Fibroblast of pulmonary artery (primary cell): ENCODE measurements around the gene PHACTR3.

Experiments
- DNase-seq: peaks from one replicate; pipeline ENCODE4 v3.0.0-alpha.2; 2010; ENCODE audit warnings: low read depth
- H3K4me3 ChIP-seq: replicated peaks from 2 replicates; pipeline ENCODE4 v1.5.1; 2011; ENCODE audit warnings: low read depth, mild to moderate bottlenecking, control low read depth, low read length, moderate library complexity
- TF ChIP-seq, protein P1 (sequence below): IDR thresholded peaks from 2 replicates; pipeline ENCODE4 v1.5.1; 2011; ENCODE audit warnings: mild to moderate bottlenecking, control low read depth, low read length, inconsistent platforms; ENCODE audit errors: missing control alignments

PHACTR3 gene

DNA sequence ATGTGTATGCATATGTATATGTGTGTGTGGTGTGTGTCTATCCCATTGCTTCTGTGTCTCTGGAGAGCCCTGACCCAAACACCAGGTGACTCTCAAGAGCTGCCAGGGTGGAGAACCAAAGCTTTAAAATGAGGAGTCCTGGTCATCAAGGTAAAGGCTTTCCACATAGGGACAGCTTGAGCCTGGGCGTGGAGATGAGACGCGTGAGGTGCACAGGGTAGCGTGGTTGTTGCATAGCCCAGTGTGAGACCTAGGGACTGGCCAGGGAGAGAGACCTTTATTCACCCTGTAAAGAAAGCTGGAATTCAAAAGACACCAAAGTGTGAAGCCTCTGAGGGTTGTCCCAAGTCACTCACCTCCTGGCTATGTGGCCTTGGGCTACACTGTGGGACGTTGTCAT is 180.0 kb downstream of the PHACTR3 start:
- H3K4me3 ChIP-seq, result no peak overlapping the region
- TF ChIP-seq, protein P1, sequence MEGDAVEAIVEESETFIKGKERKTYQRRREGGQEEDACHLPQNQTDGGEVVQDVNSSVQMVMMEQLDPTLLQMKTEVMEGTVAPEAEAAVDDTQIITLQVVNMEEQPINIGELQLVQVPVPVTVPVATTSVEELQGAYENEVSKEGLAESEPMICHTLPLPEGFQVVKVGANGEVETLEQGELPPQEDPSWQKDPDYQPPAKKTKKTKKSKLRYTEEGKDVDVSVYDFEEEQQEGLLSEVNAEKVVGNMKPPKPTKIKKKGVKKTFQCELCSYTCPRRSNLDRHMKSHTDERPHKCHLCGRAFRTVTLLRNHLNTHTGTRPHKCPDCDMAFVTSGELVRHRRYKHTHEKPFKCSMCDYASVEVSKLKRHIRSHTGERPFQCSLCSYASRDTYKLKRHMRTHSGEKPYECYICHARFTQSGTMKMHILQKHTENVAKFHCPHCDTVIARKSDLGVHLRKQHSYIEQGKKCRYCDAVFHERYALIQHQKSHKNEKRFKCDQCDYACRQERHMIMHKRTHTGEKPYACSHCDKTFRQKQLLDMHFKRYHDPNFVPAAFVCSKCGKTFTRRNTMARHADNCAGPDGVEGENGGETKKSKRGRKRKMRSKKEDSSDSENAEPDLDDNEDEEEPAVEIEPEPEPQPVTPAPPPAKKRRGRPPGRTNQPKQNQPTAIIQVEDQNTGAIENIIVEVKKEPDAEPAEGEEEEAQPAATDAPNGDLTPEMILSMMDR, result no peak
- no peak for DNase-seq

DNA sequence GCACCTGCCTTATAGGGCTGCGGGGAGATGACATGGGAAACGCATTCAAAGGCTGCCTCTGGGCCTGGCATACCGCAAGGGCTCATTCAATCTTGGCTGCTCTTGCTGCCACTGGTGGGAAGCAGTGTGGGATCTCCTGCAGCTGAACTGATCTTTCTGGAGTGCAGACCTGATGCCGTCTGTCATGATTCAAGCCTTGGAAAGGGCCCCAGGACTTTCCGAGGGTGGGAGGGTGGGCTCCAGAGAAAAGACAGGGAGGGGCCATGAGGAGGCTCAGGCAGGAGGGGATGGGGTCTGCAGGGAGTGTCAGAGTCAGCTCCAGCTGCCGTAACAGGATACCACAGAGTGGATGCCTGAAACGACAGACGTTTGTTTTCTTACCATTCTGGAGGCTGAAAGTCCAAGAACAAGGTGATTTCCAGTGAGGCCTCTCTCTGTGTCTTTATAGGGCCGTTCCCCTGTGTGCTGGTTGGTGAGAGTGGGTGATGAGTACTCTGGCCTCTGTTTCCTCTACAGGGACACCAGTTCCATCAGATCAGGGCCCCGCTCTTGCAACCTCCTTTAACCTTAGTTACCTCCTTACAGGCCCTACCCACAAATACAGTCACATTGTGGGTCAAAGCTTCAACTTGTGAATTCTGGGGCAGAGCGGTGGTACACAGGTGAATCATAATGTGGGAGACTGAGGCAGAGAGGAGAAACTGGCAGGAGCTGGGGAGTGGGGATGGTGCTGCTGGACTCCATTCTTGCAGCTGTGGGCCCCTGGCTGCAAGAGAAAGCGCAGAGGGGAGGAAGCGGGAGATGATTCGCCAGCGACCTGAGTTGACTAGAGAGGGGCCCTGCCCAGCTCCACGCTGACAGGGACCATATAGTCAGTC is 180.7 kb downstream of the PHACTR3 start:
- H3K4me3 ChIP-seq, result no peak overlapping the region
- TF ChIP-seq, protein P1, result no peak
- no peak for DNase-seq

- no peak overlapping the region for H3K4me3 ChIP-seq
- no peak for DNase-seq
- TF ChIP-seq, protein P1, result no peak
Measured at GRCh38 chr20:59785669-59785959, 181.3 kb downstream of the PHACTR3 start.

GRCh38 chr20:59785986-59786795 is 181.9 kb downstream of the PHACTR3 start:
- H3K4me3 ChIP-seq, result no peak overlapping the region
- TF ChIP-seq, protein P1, result no peak
- no peak for DNase-seq

DNA sequence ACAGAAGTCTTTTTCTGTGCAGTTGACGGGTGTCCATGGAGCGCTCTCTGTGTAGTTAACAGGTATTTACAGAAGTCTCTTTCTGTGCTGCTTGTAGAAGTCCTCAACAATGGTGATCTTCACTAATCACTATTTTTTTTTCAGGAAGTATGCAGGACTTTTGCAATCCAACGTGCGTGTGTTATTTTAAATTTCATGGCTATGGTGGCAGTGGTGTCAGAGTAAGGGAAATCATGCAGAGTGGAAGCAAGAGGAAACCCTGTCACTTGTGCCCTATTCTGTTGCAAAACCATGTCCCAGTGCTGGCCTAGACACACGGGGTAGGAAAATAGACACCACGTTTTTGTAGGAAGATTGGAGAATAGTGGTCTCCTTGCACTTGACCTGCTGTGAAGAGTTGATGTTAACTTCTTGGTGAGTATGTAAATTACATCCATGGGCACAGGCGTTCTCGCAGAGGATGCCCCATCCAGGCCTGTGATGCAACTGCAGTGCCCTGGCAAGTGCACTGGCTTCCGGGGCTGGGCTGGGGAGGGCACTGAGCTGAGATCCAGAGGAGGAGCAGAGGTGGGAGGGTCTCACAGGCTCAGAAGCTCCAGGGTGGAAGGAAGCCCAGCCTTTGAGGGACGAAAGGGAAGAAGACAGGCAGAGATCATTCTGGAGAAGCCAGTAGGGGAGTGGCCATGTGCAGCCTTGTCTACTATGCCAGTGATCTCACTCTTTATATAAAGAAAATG is 182.6 kb downstream of the PHACTR3 start:
- DNase-seq, result no peak
- TF ChIP-seq, protein P1, result no peak
- no peak overlapping the region for H3K4me3 ChIP-seq

- DNase-seq, result no peak
- H3K4me3 ChIP-seq, result no peak overlapping the region
- TF ChIP-seq, protein P1, result no peak
Measured at GRCh38 chr20:59787538-59787890, 183.2 kb downstream of the PHACTR3 start.
